HCEC 1CT (cell line): ENCODE measurements around the gene TTLL5.

Experiments used
- DNase-seq: peaks from one replicate; pipeline ENCODE4 v3.0.0-alpha.2; 2017

Gene TTLL5

GRCh38 chr14:75702122-75702521, 41.1 kb downstream of the TTLL5 start:
- no peak for DNase-seq

GRCh38 chr14:75702616-75703261, 41.7 kb downstream of the TTLL5 start:
- DNase-seq = no peak

DNA sequence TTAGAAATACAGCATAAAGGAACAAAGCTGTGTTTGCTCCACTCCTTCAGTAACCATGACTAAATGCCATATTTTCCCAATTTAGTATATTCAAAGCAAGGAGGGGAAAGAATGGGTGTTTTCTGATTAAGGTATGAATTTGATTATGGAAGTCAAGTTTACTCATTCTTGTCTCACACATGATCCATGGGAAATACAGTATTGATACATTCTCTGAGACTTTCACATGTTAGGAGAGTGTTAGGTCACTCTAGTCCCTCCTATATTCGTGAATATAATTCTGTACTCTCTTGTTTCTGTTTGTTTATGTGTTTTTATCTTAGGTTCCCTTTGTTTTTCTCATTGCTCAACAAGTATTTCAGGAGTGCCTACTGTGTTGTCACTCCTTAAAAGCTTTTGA, 42.4 kb downstream of the TTLL5 start:
- no peak for DNase-seq

GRCh38 chr14:75705014-75705413, 44.0 kb downstream of the TTLL5 start:
- no peak for DNase-seq

GRCh38 chr14:75709207-75709812, 48.3 kb downstream of the TTLL5 start:
- peak; percentile 76 for DNase-seq

GRCh38 chr14:75711105-75711795, 50.2 kb downstream of the TTLL5 start:
- peak; percentile 53 for DNase-seq

DNA sequence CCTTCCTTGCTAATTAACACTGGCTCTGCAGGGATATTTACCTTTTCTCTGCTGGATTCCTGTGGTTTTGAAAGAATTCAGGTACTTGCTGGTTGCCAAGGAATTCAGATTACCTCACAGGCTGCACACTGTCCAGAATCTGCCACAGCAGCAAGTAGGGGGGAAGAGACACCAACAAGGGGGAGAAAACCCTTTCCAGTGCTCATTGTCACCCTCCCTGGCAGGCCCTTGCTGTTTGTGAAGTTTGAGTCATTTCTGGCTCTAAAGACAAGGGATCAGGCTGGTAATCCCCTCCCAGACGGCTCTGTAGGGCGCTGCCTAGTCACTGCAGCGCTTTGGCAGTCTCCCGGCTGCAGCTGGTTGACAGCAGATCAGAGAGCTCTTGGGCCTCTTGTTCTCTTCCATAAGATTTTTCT, 50.8 kb downstream of the TTLL5 start:
- DNase-seq = peak; percentile 58

GRCh38 chr14:75714991-75715390, 53.9 kb downstream of the TTLL5 start:
- DNase-seq = peak; percentile 23

- DNase-seq = peak; percentile 89
Measured at GRCh38 chr14:75715926-75716780, 55.1 kb downstream of the TTLL5 start.

- DNase-seq = no peak
Measured at GRCh38 chr14:75717729-75718128, 56.7 kb downstream of the TTLL5 start.

DNA sequence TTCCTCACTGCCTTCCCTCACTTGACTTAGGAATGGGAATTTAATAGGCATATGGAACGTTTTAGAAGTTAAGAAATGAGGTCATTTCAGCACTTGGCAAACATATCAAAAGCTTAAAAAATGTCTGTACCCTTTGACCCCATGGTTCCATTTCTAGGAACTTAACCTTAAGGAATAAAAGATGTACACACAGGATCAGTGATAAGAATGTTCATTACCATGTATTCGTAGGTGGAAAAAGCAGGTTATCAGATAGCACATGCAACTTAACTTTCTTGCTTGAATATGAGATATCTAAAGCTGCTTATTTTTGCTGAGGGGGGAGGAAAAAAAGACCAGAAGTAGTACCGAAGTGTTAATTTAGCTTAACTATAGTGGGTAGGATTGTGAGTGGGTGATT, 57.2 kb downstream of the TTLL5 start:
- DNase-seq = no peak

- no peak for DNase-seq
Measured at GRCh38 chr14:75720116-75720515, 59.1 kb downstream of the TTLL5 start.

DNA sequence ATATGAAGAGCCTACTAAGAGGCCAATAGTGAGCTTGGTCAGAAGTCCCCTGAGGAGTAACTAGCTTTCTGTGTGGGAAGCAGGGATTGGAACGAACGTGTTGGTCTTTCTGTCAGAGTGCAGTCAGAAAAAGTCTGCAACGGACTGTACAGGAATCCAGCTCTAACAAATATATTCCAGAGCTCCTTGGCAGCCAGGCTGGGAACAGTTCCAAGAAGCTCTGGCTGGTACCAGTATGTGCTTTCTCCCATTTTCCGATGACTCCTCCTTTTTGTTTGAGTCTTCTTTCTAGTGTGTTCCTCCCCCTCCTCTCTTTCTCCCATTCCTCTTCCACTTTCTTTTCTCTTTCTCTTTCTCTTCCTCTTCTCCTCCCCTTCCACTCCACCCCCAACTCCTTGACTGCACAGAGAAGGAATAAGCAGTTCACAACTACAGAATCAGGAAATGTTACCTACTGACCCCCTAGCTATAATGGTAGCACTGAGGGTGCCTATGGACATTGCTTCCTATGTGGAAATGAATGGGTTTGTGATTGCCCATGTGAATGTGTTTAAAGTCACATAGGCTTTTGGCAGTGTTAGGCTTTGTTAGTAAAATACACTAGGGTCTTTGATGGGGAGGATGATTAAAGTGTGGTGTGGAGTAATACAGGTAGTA, 59.9 kb downstream of the TTLL5 start:
- no peak for DNase-seq

DNA sequence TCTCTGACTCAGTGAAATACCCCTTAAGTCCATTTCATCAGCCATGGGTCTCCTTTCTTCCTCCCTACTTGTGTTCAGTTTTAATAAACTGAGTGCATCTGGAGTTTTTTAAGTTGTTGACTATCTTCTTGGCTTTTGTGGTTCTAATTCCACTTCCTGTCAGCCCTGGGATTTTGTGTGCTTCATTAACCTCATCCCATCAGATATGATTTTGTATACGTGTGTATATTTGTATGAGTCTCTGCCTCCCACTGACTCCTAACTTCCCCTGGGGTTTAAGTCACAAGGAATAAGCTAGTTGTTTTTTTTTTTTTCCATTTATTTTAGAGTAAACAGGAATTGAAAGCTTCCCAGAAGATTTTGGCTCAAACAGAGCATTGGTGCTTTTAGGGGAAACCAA, 62.7 kb downstream of the TTLL5 start:
- no peak for DNase-seq

GRCh38 chr14:75724414-75725204, 63.6 kb downstream of the TTLL5 start:
- DNase-seq = no peak

DNA sequence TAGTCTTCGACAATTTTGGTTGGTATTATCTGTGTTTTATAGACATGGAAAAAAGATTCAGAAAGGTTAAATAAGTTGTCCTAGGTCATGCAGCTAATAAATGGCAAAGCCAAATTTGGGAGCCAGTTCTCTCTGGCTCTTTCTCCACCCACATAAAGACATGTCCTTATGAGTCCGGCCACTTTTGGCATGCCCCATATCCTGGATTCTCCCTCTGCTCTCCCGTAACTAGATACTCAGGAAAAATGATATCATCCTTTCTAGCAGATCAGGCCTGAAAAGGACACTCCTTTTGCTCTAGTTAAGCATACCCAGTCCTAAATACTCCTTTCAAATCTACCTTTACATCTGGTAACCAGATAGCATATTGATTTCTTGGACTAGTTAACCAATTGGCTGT, 64.4 kb downstream of the TTLL5 start:
- no peak for DNase-seq

DNA sequence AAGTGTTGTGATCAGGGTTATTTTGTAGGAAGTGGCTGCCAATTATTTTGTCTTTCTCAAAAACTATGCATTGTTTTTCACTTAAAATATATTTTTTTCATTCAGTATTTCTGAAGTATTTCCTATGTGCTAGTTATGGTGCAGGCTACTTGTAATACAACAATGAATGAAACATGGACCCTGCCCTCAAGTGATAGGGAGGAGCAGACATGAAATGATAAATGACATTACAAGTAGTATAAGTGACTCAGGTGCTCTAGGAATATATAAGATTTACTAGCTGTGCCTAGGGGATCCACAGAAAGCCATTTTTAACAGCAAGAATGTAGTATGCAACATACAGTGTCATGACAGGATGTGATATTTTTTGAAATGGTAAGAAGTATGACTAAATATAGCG, 65.3 kb downstream of the TTLL5 start:
- DNase-seq = no peak

- DNase-seq = no peak
Measured at GRCh38 chr14:75727124-75727523, 66.1 kb downstream of the TTLL5 start.

DNA sequence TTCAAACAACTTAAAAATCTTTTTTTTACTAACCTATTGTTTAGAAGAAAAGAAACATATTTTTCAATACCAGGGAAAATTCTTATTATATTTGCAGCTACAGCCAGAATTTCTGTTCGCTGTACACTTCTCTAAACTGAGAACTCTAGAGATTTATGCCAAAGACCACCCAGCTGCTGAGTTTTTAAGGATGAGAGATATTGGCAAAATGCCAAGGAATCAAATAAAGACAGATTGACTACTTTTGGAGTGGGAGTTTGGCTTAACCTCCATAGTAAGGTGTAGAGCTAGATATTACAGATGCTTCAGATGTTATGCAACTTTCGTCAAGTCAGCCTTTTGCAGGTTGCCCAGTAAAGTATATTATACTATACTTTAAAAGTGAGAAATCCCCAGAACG, 71.8 kb downstream of the TTLL5 start:
- DNase-seq = no peak

- DNase-seq = no peak
Measured at GRCh38 chr14:75734854-75735253, 73.8 kb downstream of the TTLL5 start.

GRCh38 chr14:75736845-75737485, 75.9 kb downstream of the TTLL5 start:
- no peak for DNase-seq

DNA sequence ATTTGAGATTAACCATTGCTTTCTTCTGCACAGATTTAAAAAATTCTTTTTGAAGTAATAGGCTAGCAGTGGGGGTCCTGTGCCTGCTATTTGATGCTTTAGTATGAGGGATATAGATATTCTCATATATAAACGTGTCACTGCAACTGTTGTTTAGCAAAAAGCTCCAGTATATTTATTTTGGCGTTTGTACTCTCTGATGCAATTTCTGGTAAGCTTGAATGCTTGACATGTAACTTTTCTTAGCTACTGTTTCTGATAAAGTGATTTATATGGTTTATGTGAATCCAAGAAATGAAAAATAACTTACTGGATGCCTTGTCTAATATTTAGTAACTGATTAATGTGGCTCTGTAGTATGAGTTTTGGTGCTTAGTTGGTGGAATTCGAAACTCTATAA, 77.1 kb downstream of the TTLL5 start:
- no peak for DNase-seq
